Lung (tissue), 12 donors: ENCODE data around the gene DNAAF5. TPM values are rescaled to one million over a fixed set of nuclear protein-coding genes. Genes with fewer than 3 reads are reported as not detected.

ENCODE experiments used
- ATAC-seq: fragments of 200-7000 bp; cut with Tn5 transposase; one replicate; pipeline ENCODE4 v1.9.1; 2020; ENCODE audit warnings: moderate number of reproducible peaks; ENCODE audit not compliant: insufficient read depth, low FRiP score
- DNase-seq, 3 donors: peaks; one replicate each; pipeline ENCODE4 v3.0.0-alpha.2; 2013 to 2017
- H3K27ac ChIP-seq, 2 donors: one replicate each; pipeline ENCODE4 v1.5.1; 2013; ENCODE audit warnings: mild to moderate bottlenecking in 2 of 2, moderate library complexity in 2 of 2, control low read depth in 1 of 2, inconsistent platforms in 1 of 2, low read depth in 1 of 2, low read length in 1 of 2
- H3K27me3 ChIP-seq, 3 donors: one replicate each; pipeline ENCODE4 v1.5.1; 2013; ENCODE audit warnings: low read length in 2 of 3; ENCODE audit not compliant: control insufficient read depth in 3 of 3, insufficient read depth in 3 of 3
- H3K36me3 ChIP-seq, 4 donors: one replicate each; pipeline ENCODE4 v1.5.1; 2013; ENCODE audit warnings: low read length in 4 of 4, mild to moderate bottlenecking in 1 of 4, moderate library complexity in 1 of 4; ENCODE audit not compliant: control insufficient read depth in 4 of 4, insufficient read depth in 4 of 4
- H3K4me1 ChIP-seq, 5 donors: one replicate each; pipeline ENCODE4 v1.5.1; 2013; ENCODE audit warnings: low read length in 5 of 5, mild to moderate bottlenecking in 2 of 5, moderate library complexity in 1 of 5; ENCODE audit not compliant: control insufficient read depth in 5 of 5, insufficient read depth in 5 of 5
- H3K4me3 ChIP-seq: one replicate; pipeline ENCODE4 v1.5.1; 2013; ENCODE audit warnings: mild to moderate bottlenecking, control low read depth, moderate library complexity
- H3K9ac ChIP-seq, 2 donors: one replicate each; pipeline ENCODE4 v1.5.1; 2013; ENCODE audit warnings: low read length in 2 of 2, control low read depth in 1 of 2; ENCODE audit not compliant: insufficient read depth in 1 of 2
- H3K9me3 ChIP-seq, 4 donors: one replicate each; pipeline ENCODE4 v1.5.1; 2013; ENCODE audit warnings: low read length in 3 of 4, mild to moderate bottlenecking in 1 of 4, moderate library complexity in 1 of 4; ENCODE audit not compliant: control insufficient read depth in 4 of 4, insufficient read depth in 3 of 4
- WGBS, 2 donors: extraction: QIAGEN DNeasy Blood & Tissue Kit; methylation state at CpG; one replicate each; pipeline ENCODE4 v1.1.7; 2013; 5-methylcytosine and 5-hydroxymethylcytosine counted together
- polyA plus RNA-seq, 2 donors: library from polyadenylated mRNA; stranded (reverse); fragments of 200-250 nt; gene quantifications; one replicate each; pipeline ENCODE4 v1.2.1, GENCODE V29; 2013
- total RNA-seq, 2 donors: library from RNA; depleted of rRNA in 1 of 2; stranded (reverse); fragments of >200 nt in 1 of 2; gene quantifications; one replicate each; pipeline ENCODE4 v1.2.1, GENCODE V29; 2014 to 2021
- TF ChIP-seq, protein P1 (sequence below): IDR thresholded peaks from 2 replicates; pipeline ENCODE4 v1.5.1; 2012; ENCODE audit warnings: mild to moderate bottlenecking; ENCODE audit errors: control extremely low read depth, extremely low read depth
- donor health status: control.
- donor health status: control.
- donor health status: Bipolar disorder and iron deficiency.
- donor health status: healthy.
- donor health status: DM: yes; HTN: yes; CAD: no.

The DNAAF5 gene
- total and polyA plus RNA-seq, 4 donors: 10.2 to 30.2 (median 18.6) TPM

DNA sequence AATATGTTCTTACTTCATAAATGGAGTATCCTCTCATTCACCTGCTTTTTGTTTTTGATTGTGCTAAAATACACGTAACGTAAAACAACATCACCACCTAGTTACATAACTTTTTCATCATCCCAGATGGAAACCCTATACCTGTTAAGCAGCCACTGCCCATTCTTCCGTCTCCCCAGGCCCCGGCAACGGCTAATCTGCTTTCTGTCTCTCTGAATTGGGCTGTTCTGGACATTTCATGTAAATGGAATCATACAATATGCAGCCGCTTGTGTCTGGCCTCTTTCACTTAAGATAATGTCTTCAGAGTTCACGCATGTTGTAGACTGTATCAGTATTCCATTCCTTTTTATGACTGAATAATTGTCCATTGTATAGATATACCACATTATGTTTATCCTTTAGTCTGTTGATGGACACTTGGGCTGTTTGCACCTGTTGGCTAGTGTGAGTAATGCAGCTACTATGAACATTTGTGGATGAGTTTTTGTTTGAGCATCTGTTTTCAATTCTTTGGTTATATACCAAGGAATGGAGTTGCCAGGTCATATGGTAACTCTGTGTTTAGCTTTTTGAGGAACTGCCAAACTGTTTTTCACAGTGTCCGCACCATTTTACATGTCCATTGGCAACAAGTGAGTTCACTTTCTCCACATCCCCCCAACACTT, 91.7 kb downstream of the DNAAF5 start:
- H3K36me3 ChIP-seq: peaks cover 0 to 5% (median 0%) of the 10 kb centered on the region in 4 donors
- H3K4me1 ChIP-seq: peaks cover 3 to 16% (median 12%) of the 10 kb centered on the region in 5 donors
- no peak for ATAC-seq
- no peaks in the 10 kb centered on the region for H3K9me3 ChIP-seq
- TF ChIP-seq, protein P1, sequence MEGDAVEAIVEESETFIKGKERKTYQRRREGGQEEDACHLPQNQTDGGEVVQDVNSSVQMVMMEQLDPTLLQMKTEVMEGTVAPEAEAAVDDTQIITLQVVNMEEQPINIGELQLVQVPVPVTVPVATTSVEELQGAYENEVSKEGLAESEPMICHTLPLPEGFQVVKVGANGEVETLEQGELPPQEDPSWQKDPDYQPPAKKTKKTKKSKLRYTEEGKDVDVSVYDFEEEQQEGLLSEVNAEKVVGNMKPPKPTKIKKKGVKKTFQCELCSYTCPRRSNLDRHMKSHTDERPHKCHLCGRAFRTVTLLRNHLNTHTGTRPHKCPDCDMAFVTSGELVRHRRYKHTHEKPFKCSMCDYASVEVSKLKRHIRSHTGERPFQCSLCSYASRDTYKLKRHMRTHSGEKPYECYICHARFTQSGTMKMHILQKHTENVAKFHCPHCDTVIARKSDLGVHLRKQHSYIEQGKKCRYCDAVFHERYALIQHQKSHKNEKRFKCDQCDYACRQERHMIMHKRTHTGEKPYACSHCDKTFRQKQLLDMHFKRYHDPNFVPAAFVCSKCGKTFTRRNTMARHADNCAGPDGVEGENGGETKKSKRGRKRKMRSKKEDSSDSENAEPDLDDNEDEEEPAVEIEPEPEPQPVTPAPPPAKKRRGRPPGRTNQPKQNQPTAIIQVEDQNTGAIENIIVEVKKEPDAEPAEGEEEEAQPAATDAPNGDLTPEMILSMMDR: no peak
- WGBS, 2 donors: 79 to 89% methylated on average over 8 of the region's 8 CpGs
- no peak for DNase-seq
- peak overlapping the region in 1 of 2 donors; percentile 8 for H3K9ac ChIP-seq
- H3K27ac ChIP-seq: no peak overlapping the region
- H3K4me3 ChIP-seq: no peak overlapping the region
- H3K27me3 ChIP-seq: no peaks in the 10 kb centered on the region

GRCh38 chr7:820341-820740, 93.8 kb downstream of the DNAAF5 start:
- TF ChIP-seq, protein P1: no peak
- Histone ChIP-seq H3K9ac (no peak overlapping the region), H3K9me3 (no peaks in the 10 kb centered on the region), H3K4me1 (peaks cover 0 to 17% (median 14%) of the 10 kb centered on the region in 5 donors), H3K4me3 (no peak overlapping the region), H3K27me3 (no peaks in the 10 kb centered on the region), H3K27ac (no peak overlapping the region), H3K36me3 (peaks cover 0 to 5% (median 0%) of the 10 kb centered on the region in 4 donors)
- ATAC-seq: no peak
- 94% methylated on average over 1 of the region's 1 CpG for WGBS, 2 donors
- DNase-seq: no peak

DNA sequence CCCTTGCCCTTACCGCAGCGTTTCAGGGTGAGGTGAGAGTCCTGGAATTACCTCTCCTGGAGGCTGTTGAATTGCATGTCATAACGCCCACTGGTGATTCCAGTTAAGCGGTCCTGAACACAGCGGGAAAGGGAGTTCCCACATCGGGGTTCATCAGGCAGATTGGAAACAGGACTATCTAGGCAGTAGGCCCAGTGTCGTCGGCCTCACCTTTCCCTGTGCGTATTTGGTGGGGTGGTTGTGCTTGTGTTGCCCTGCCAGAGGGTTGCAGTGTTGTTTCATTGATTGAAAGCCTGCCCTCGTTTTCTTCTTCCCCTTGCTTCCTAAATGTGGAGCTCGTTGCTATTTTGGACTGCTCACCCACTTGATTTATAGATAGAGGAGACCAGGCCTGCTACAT, 95.2 kb downstream of the DNAAF5 start:
- no peak for ATAC-seq
- 74 to 76% methylated on average over 11 of the region's 11 CpGs for WGBS, 2 donors
- Histone ChIP-seq H3K27ac (peak overlapping the region; percentile 30 to 35), H3K9me3 (no peaks in the 10 kb centered on the region), H3K4me1 (peaks cover 6 to 28% (median 17%) of the 10 kb centered on the region in 5 donors), H3K4me3 (no peak overlapping the region), H3K36me3 (peaks cover 0 to 5% (median 0%) of the 10 kb centered on the region in 4 donors), H3K9ac (no peak overlapping the region), H3K27me3 (no peaks in the 10 kb centered on the region)
- TF ChIP-seq, protein P1: no peak
- no peak for DNase-seq
